GM18505 (cell line): ENCODE measurements around the gene RGS11.

Source experiments
- ATAC-seq: cut with Tn5 transposase; IDR thresholded peaks from one replicate; pipeline ENCODE4 v1.9.1; 2021; ENCODE audit not compliant: unreplicated experiment
- POLR2A ChIP-seq: IDR thresholded peaks from 4 replicates; pipeline ENCODE4 v1.6.1; 2011; ENCODE audit warnings: borderline replicate concordance; ENCODE audit not compliant: insufficient read depth, insufficient read length; ENCODE audit errors: extremely low read depth

Gene RGS11

GRCh38 chr16:275786-276232 lies at the start of gene RGS11:
Gene RGS11, minus strand, starts transcription at chr16:275944. Its CDS starts 33 bp downstream, at chr16:275911.
- no peak for ATAC-seq
- no peak for TF ChIP-seq POLR2A

GRCh38 chr16:324451-325334 lies 48.9 kb upstream of the RGS11 start:
- no peak for ATAC-seq
- TF ChIP-seq POLR2A = no peak

- TF ChIP-seq POLR2A = no peak
- ATAC-seq = no peak
Observed at GRCh38 chr16:324201-324450, 48.4 kb upstream of the RGS11 start.

- TF ChIP-seq POLR2A = no peak
- no peak for ATAC-seq
Observed at GRCh38 chr16:322476-323143, 46.9 kb upstream of the RGS11 start.

- ATAC-seq = no peak
- no peak for TF ChIP-seq POLR2A
Observed at GRCh38 chr16:321532-321931, 45.8 kb upstream of the RGS11 start.

- no peak for TF ChIP-seq POLR2A
- ATAC-seq = no peak
Observed at GRCh38 chr16:320206-320605, 44.5 kb upstream of the RGS11 start.

- ATAC-seq = no peak
- no peak for TF ChIP-seq POLR2A
Observed at GRCh38 chr16:318628-319027, 42.9 kb upstream of the RGS11 start.

GRCh38 chr16:317583-317982 lies 41.8 kb upstream of the RGS11 start:
- ATAC-seq = no peak
- TF ChIP-seq POLR2A = no peak

GRCh38 chr16:316741-317464 lies 41.2 kb upstream of the RGS11 start:
- TF ChIP-seq POLR2A = no peak
- no peak for ATAC-seq

- ATAC-seq = no peak
- no peak for TF ChIP-seq POLR2A
Observed at GRCh38 chr16:314795-315299, 39.1 kb upstream of the RGS11 start.

- no peak for ATAC-seq
- no peak for TF ChIP-seq POLR2A
Observed at GRCh38 chr16:314351-314750, 38.6 kb upstream of the RGS11 start.

GRCh38 chr16:311725-312124 lies 36.0 kb upstream of the RGS11 start:
- TF ChIP-seq POLR2A = no peak

GRCh38 chr16:309476-309875 lies 33.7 kb upstream of the RGS11 start:
- no peak for ATAC-seq
- TF ChIP-seq POLR2A = no peak

More at GRCh38 chr16:311725-312124, 36.0 kb upstream of the RGS11 start:
- ATAC-seq = no peak
